ENCODE measurements around the gene IGSF10.
A peak's percentile ranks its signal among the peaks of the same experiment; 100 is the strongest.
"Not testable (repeated sequence)": the region's sequence is repeated elsewhere in the genome, so short reads cannot be mapped to it uniquely, and the experiment has no call there.

IGSF10 gene

DNA sequence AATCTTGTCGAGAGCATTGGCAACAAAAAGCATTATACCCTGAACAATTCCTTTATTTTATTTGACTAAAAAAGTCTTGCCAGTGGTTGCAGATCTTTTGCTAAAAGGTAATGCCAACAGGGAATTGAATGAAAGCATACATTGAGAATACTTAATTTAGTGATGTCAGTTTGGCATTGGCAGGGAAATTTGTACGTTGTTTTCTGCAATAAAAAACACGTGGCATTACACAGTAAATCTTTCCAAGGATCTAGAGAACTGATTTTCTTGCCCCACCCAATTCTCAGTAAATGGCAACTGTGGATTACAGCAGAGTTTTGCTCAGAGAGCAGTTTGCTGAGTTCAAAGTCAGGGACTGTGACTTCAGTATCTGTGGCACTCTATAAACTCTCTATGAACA, 38.3 kb upstream of the IGSF10 start:
- DNase-seq (ENCODE audit: low read depth): no peak
- TF ChIP-seq, protein P1, sequence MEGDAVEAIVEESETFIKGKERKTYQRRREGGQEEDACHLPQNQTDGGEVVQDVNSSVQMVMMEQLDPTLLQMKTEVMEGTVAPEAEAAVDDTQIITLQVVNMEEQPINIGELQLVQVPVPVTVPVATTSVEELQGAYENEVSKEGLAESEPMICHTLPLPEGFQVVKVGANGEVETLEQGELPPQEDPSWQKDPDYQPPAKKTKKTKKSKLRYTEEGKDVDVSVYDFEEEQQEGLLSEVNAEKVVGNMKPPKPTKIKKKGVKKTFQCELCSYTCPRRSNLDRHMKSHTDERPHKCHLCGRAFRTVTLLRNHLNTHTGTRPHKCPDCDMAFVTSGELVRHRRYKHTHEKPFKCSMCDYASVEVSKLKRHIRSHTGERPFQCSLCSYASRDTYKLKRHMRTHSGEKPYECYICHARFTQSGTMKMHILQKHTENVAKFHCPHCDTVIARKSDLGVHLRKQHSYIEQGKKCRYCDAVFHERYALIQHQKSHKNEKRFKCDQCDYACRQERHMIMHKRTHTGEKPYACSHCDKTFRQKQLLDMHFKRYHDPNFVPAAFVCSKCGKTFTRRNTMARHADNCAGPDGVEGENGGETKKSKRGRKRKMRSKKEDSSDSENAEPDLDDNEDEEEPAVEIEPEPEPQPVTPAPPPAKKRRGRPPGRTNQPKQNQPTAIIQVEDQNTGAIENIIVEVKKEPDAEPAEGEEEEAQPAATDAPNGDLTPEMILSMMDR (IDR thresholded peaks at IDR 0.05; ENCODE audit: low read depth, low read length, missing control alignments): no peak
- in situ Hi-C loops (cut with HindIII; ENCODE audit: low sequenced_read_pairs): no loop called here
- no peak overlapping the region for H3K4me3 ChIP-seq (ENCODE audit: low read depth, low read length)

DNA sequence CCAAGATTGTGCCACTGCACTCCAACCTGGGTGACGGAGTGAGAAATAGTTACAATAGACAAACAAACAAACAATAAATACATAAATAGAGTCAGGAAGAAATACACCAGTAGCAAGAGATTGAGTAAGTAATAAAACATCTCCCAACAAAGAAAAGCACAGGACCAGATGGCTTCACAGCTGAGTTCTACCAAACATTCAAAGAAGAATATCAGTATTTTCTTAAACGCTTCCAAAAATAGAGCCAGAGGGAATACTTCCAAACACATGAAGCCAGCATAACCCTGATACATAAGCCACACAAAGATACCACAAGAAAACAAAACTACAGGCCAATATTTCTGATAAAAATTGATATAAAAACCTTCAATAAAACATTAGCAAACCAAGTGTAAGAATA, 30.7 kb upstream of the IGSF10 start:
- TF ChIP-seq, protein P1 (IDR thresholded peaks at IDR 0.05; ENCODE audit: low read depth, low read length, missing control alignments): no peak
- in situ Hi-C loops (cut with HindIII; ENCODE audit: low sequenced_read_pairs): no loop called here
- DNase-seq (ENCODE audit: low read depth): peak; percentile 9
- H3K4me3 ChIP-seq (ENCODE audit: low read depth, low read length): no peak overlapping the region

DNA sequence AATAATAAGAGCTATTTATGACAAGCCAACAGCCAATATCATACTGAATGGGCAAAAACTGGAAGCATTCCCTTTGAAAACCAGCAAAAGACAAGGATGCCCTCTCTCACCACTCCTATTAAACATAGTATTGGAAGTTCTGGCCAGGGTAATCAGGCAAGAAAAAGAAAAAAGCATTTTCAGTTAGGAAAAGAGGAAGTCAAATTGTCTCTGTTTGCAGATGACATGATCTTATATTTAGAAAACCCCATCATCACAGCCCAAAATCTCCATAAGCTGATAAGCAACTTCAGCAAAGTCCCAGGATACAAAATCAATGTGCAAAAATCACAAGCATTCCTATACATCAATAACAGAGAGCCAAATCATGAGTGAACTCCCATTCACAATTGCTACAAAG, 27.0 kb upstream of the IGSF10 start:
- DNase-seq (ENCODE audit: low read depth); in situ Hi-C loops (cut with HindIII; ENCODE audit: low sequenced_read_pairs); H3K4me3 ChIP-seq (ENCODE audit: low read depth, low read length): not testable (repeated sequence)

DNA sequence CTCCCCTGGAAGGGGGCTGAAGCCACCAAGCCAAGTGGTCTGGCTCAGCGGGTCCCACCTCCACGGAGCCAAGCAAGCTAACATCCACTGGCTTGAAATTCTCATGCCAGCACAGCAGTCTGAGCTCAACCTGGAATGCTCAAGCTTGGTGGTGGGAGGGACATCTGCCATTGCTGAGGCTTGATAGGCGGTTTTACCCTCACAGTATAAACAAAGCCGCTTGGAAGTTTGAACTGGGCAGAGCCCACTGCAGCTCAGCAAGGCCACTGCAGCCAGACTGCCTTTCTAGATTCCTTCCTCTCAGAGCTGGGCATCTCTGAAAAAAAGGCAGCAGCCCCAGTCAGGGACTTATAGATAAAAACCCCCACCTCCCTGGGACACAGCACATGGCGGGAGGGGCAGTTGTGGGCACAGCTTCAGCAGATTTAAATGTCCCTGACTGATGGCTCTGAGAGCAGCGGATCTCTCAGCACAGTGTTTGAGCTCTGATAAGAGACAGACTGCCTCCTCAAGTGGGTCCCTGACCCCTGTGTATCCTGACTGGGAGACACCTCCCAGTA, 23.2 kb upstream of the IGSF10 start:
- TF ChIP-seq, protein P1 (IDR thresholded peaks at IDR 0.05; ENCODE audit: low read depth, low read length, missing control alignments): no peak
- no peak for DNase-seq (ENCODE audit: low read depth)
- in situ Hi-C loops (cut with HindIII; ENCODE audit: low sequenced_read_pairs): no loop called here
- H3K4me3 ChIP-seq (ENCODE audit: low read depth, low read length): no peak overlapping the region

DNA sequence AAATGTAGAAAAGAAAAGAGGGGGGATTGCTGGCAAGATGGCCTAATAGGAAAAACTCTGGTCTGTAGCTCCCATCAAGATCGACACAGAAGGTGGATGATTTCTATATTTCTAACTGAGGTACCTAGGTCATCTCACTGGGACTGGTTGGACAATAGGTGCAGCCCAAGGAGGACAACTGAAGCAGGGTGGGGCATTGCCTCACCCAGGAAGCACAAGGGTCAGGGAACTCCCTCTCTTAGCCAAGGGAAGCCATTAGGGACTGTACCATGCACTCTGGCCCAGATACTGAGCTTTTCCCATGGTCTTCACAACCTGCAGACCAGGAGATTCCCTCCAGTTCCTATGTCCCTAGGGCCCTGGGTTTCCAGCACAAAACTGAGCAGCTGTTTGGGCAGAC, 22.6 kb upstream of the IGSF10 start:
- H3K4me3 ChIP-seq (ENCODE audit: low read depth, low read length): no peak overlapping the region
- in situ Hi-C loops (cut with HindIII; ENCODE audit: low sequenced_read_pairs): no loop called here
- DNase-seq (ENCODE audit: low read depth): no peak
- TF ChIP-seq, protein P1 (IDR thresholded peaks at IDR 0.05; ENCODE audit: low read depth, low read length, missing control alignments): no peak

DNA sequence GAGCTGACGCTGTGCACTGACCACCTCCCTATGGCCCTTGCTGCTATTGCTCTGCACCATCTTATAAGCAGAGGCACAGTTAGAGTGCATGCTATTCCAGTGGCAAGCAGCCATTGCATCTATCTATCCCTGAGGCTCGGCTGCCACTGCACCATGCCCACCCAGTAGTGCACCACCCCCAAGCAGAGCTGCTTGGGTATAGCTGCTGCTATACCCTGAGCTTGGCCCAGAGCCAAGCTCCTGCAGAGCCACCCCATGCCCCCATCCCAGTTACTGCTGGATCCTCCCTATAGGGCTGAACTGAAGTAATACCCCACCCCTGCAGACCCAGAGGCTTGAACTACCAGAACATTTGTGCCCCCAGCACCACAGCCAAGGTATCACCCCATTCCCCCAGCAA, 19.6 kb upstream of the IGSF10 start:
- no peak overlapping the region for H3K4me3 ChIP-seq (ENCODE audit: low read depth, low read length)
- in situ Hi-C loops (cut with HindIII; ENCODE audit: low sequenced_read_pairs): no loop called here
- DNase-seq (ENCODE audit: low read depth): no peak
- TF ChIP-seq, protein P1 (IDR thresholded peaks at IDR 0.05; ENCODE audit: low read depth, low read length, missing control alignments): no peak

DNA sequence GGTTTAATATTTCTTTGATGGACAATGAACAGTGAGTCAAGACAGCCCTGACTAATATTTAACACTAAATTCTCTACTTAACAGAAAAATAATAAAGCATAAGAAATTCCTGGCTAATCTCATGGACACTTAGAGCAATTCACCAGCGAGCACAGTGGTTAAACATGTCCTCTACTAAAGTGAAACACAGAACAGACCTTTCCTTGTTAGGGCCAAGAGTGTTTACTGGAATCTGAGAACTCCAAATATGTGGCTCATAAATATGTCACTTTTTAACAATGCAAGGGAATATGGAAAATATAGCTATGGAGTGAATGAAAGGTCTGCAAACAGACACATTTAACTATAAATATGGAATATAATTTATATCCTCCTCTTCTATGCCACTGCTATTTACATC, 18.6 kb upstream of the IGSF10 start:
- no peak for DNase-seq (ENCODE audit: low read depth)
- TF ChIP-seq, protein P1 (IDR thresholded peaks at IDR 0.05; ENCODE audit: low read depth, low read length, missing control alignments): no peak
- in situ Hi-C loops (cut with HindIII; ENCODE audit: low sequenced_read_pairs): no loop called here
- no peak overlapping the region for H3K4me3 ChIP-seq (ENCODE audit: low read depth, low read length)

Data from astrocyte of the cerebellum (primary cell).